ENCODE measurements around the gene DEDD.

- TF ChIP-seq EZH2 (IDR thresholded peaks at IDR 0.05; ENCODE audit: low read depth): no peak
- no peak for TF ChIP-seq CTCF (conservative IDR thresholded peaks at IDR 0.05)
Observed at GRCh38 chr1:161080441-161081405, 51.7 kb downstream of the DEDD start.

All from PC-9 (cell line).